IMR-90 (cell line): Measurements from ENCODE around the gene PPP1R16B. TPM values are rescaled to one million over a fixed set of nuclear protein-coding genes. Genes with fewer than 3 reads are reported as not detected.

Experiments
- ATAC-seq: fragments of 200-7000 bp; cut with Tn5 transposase; 2 replicates; pipeline ENCODE4 v1.9.1; 2020; ENCODE audit warnings: low read depth, mild to moderate bottlenecking, moderate library complexity
- BruUV-seq: library from RNA; stranded (reverse); fragments of 400-500 nt; replicated peaks from 2 replicates; lab custom pipeline; 2021; lab: Mats Ljungman, UMichigan
- CTCF ChIA-PET: fragments of 300-600 bp; formaldehyde crosslinking; extraction: SDS; loops from one replicate; lab custom pipeline; 2021; ENCODE audit warnings: antibody characterized with exemption; lab: Yijun Ruan, JAX
- POLR2A ChIA-PET: fragments of 300-600 bp; sonication (Branson Sonifier 250); formaldehyde crosslinking; loops from one replicate; lab custom pipeline; 2022; ENCODE audit warnings: antibody characterized with exemption; ENCODE audit not compliant: unreplicated experiment; lab: Charles Lee
- DNase-seq: peaks from one replicate; pipeline ENCODE4 v3.0.0; 2013
- H2AFZ ChIP-seq: replicated peaks from 2 replicates; pipeline ENCODE3; 2013; ENCODE audit warnings: low read length, mild to moderate bottlenecking; ENCODE audit not compliant: poor library complexity
- H2AK5ac ChIP-seq: 2 replicates; pipeline ENCODE4 v1.6.1; 2013; ENCODE audit warnings: low read depth, low read length, inconsistent platforms
- H2AK9ac ChIP-seq: replicated peaks from 2 replicates; pipeline ENCODE3; 2013; ENCODE audit warnings: mild to moderate bottlenecking, low read depth, low read length, moderate library complexity; ENCODE audit not compliant: poor library complexity
- H2BK120ac ChIP-seq: 2 replicates; pipeline ENCODE4 v1.6.1; 2013; ENCODE audit warnings: low read depth, low read length, inconsistent platforms
- H2BK15ac ChIP-seq: 3 replicates; pipeline ENCODE4 v1.6.1; 2013; ENCODE audit warnings: low read depth, low read length, inconsistent platforms
- H2BK20ac ChIP-seq: 2 replicates; pipeline ENCODE4 v1.6.1; 2013; ENCODE audit warnings: low read depth, mild to moderate bottlenecking, inconsistent platforms, low read length, moderate library complexity
- H2BK5ac ChIP-seq: 2 replicates; pipeline ENCODE4 v1.6.1; 2013; ENCODE audit warnings: mild to moderate bottlenecking, low read depth, low read length, inconsistent platforms; ENCODE audit not compliant: poor library complexity, severe bottlenecking
- H3K14ac ChIP-seq: replicated peaks from 2 replicates; pipeline ENCODE4 v1.6.1; 2013; ENCODE audit warnings: low read depth, low read length, inconsistent platforms
- H3K18ac ChIP-seq: 2 replicates; pipeline ENCODE4 v1.6.1; 2013; ENCODE audit warnings: low read depth, low read length, control low read depth
- H3K23ac ChIP-seq: 2 replicates; pipeline ENCODE4 v1.6.1; 2013; ENCODE audit warnings: low read depth, low read length, inconsistent platforms
- H3K27ac ChIP-seq: 2 replicates; pipeline ENCODE4 v1.5.1; 2013; ENCODE audit warnings: mild to moderate bottlenecking, control low read depth, low read length; ENCODE audit not compliant: insufficient read depth
- H3K27me3 ChIP-seq: 2 replicates; pipeline ENCODE4 v1.6.1; 2013; ENCODE audit warnings: low read length; ENCODE audit not compliant: control insufficient read depth, insufficient read depth
- H3K36me3 ChIP-seq: 2 replicates; pipeline ENCODE4 v1.6.1; 2013; ENCODE audit warnings: low read length, mixed read lengths; ENCODE audit not compliant: control insufficient read depth, insufficient read depth
- H3K4ac ChIP-seq: 2 replicates; pipeline ENCODE4 v1.6.1; 2013; ENCODE audit warnings: low read depth, low read length, inconsistent platforms
- H3K4me1 ChIP-seq: 2 replicates; pipeline ENCODE4 v1.6.1; 2013; ENCODE audit warnings: low read length, mixed read lengths; ENCODE audit not compliant: control insufficient read depth, insufficient read depth
- H3K4me2 ChIP-seq: 2 replicates; pipeline ENCODE4 v1.6.1; 2013; ENCODE audit warnings: low read depth, mild to moderate bottlenecking, control low read depth, low read length, moderate library complexity
- H3K4me3 ChIP-seq: 2 replicates; pipeline ENCODE4 v1.5.1; 2013; ENCODE audit warnings: low read depth, mild to moderate bottlenecking, control low read depth, low read length, moderate library complexity; ENCODE audit not compliant: insufficient read depth
- H3K56ac ChIP-seq: 2 replicates; pipeline ENCODE4 v1.6.1; 2013; ENCODE audit warnings: low read length, inconsistent platforms; ENCODE audit not compliant: insufficient read depth; ENCODE audit errors: extremely low read depth
- H3K79me1 ChIP-seq, 2 experiments: 2 replicates each; pipeline ENCODE4 v1.6.1; 2013; ENCODE audit warnings: low read length in 2 of 2, inconsistent platforms in 1 of 2, low read depth in 1 of 2
- H3K9ac ChIP-seq: 2 replicates; pipeline ENCODE4 v1.6.1; 2013; ENCODE audit warnings: low read depth, low read length, control low read depth
- H3K9me1 ChIP-seq: 2 replicates; pipeline ENCODE4 v1.6.1; 2013; ENCODE audit warnings: low read length, inconsistent platforms; ENCODE audit not compliant: insufficient read depth
- H3K9me3 ChIP-seq: 2 replicates; pipeline ENCODE4 v1.6.1; 2013; ENCODE audit warnings: low read length; ENCODE audit not compliant: control insufficient read depth, insufficient read depth
- H4K20me1 ChIP-seq: 2 replicates; pipeline ENCODE4 v1.6.1; 2013; ENCODE audit warnings: low read length, inconsistent platforms; ENCODE audit not compliant: insufficient read depth
- H4K5ac ChIP-seq: 2 replicates; pipeline ENCODE4 v1.6.1; 2013; ENCODE audit warnings: mild to moderate bottlenecking, low read depth, low read length, control low read depth
- H4K8ac ChIP-seq, 2 experiments: 2 replicates each; pipeline ENCODE4 v1.6.1; 2013; ENCODE audit warnings: low read depth in 2 of 2, low read length in 2 of 2, control low read depth in 1 of 2, inconsistent platforms in 1 of 2
- H4K91ac ChIP-seq: 2 replicates; pipeline ENCODE4 v1.6.1; 2013; ENCODE audit warnings: low read depth, low read length, inconsistent platforms; ENCODE audit not compliant: insufficient read depth
- BHLHE40 ChIP-seq: fragments of 150-350 bp; IDR thresholded peaks from 2 replicates; pipeline ENCODE4 v1.6.1; 2016; ENCODE audit warnings: mild to moderate bottlenecking, low read depth, low read length
- CEBPB ChIP-seq: IDR thresholded peaks from 2 replicates; pipeline ENCODE4 v1.6.1; 2012; ENCODE audit warnings: low read depth, low read length, improper control_type of control experiment
- CHD1 ChIP-seq: IDR thresholded peaks from 2 replicates; pipeline ENCODE4 v1.6.1; 2012; ENCODE audit warnings: low read depth, low read length, improper control_type of control experiment
- CTCF ChIP-seq: conservative IDR thresholded peaks from 2 replicates; pipeline ENCODE4 v1.5.1; 2012; ENCODE audit warnings: mild to moderate bottlenecking, low read depth, low read length, improper control_type of control experiment
- ELK1 ChIP-seq: fragments of 150-350 bp; IDR thresholded peaks from 2 replicates; pipeline ENCODE4 v1.6.1; 2016; ENCODE audit warnings: low read depth, mild to moderate bottlenecking, low read length, moderate library complexity, borderline replicate concordance
- FOS ChIP-seq: fragments of 150-350 bp; IDR thresholded peaks from 2 replicates; pipeline ENCODE4 v1.6.1; 2016; ENCODE audit warnings: low read depth, low read length
- MAFK ChIP-seq: IDR thresholded peaks from 2 replicates; pipeline ENCODE4 v1.6.1; 2012; ENCODE audit warnings: low read depth, low read length, improper control_type of control experiment
- MAZ ChIP-seq: IDR thresholded peaks from 2 replicates; pipeline ENCODE4 v1.6.1; 2012; ENCODE audit warnings: low read depth, mild to moderate bottlenecking, low read length, improper control_type of control experiment, moderate library complexity, borderline replicate concordance
- MXI1 ChIP-seq: IDR thresholded peaks from 2 replicates; pipeline ENCODE4 v1.6.1; 2012; ENCODE audit warnings: low read depth, mild to moderate bottlenecking, low read length, moderate library complexity, borderline replicate concordance
- NFE2L2 ChIP-seq: fragments of 150-350 bp; IDR thresholded peaks from 2 replicates; pipeline ENCODE4 v1.6.1; 2016; ENCODE audit warnings: low read depth, mild to moderate bottlenecking, low read length
- POLR2A ChIP-seq: IDR thresholded peaks from 2 replicates; pipeline ENCODE4 v1.6.1; 2012; ENCODE audit warnings: mild to moderate bottlenecking, low read depth, low read length
- RAD21 ChIP-seq: IDR thresholded peaks from 2 replicates; pipeline ENCODE4 v1.6.1; 2012; ENCODE audit warnings: low read length, improper control_type of control experiment
- RCOR1 ChIP-seq: IDR thresholded peaks from 2 replicates; pipeline ENCODE4 v1.6.1; 2012; ENCODE audit warnings: mild to moderate bottlenecking, low read length, improper control_type of control experiment; ENCODE audit not compliant: insufficient replicate concordance
- RFX5 ChIP-seq: IDR thresholded peaks from 2 replicates; pipeline ENCODE4 v1.8.0; 2012; ENCODE audit warnings: low read depth, mild to moderate bottlenecking, low read length, moderate library complexity
- SMC3 ChIP-seq: fragments of 150-350 bp; IDR thresholded peaks from 2 replicates; pipeline ENCODE4 v1.6.1; 2016; ENCODE audit warnings: low read depth, mild to moderate bottlenecking, antibody characterized with exemption, low read length, moderate library complexity
- USF2 ChIP-seq: fragments of 150-350 bp; IDR thresholded peaks from 2 replicates; pipeline ENCODE4 v1.6.1; 2017; ENCODE audit warnings: mild to moderate bottlenecking, antibody characterized with exemption, low read length, low read depth
- WGBS, 2 experiments: methylation state at CpG; one replicate each; pipeline versions ENCODE4 v1.1.5 to v1.1.7; 2013; ENCODE audit warnings: missing lambda C conversion rate in 2 of 2; ENCODE audit not compliant: insufficient read length in 1 of 2; ENCODE audit errors: extremely low coverage in 2 of 2; 5-methylcytosine and 5-hydroxymethylcytosine counted together
- dilution Hi-C: fragments of 300-500 bp; cut with HindIII; formaldehyde crosslinking; loops from one replicate; pipeline ENCODE4 v1.14.3; 2018; ENCODE audit warnings: low sequenced_read_pairs; ENCODE audit not compliant: unreplicated experiment
- in situ Hi-C: fragments of 300-500 bp; cut with MboI; formaldehyde crosslinking; loops from 3 replicates; pipeline ENCODE4 v1.14.3; 2019; ENCODE audit warnings: low sequenced_read_pairs, inconsistent platforms, mixed read lengths
- intact Hi-C: fragments of 100-400 bp; cut with micrococcal nuclease; formaldehyde crosslinking; loops from 2 replicates; pipeline ENCODE4 v1.10.0; 2022
- polyA plus RNA-seq, 3 experiments: library from polyadenylated mRNA; depleted of rRNA; stranded (reverse); fragments of >200 nt; gene quantifications; 2 replicates each; pipeline ENCODE4 v1.2.3, GENCODE V29; 2012; ENCODE audit warnings: low replicate concordance in 1 of 3
- total RNA-seq: library from RNA; depleted of rRNA; stranded (reverse); fragments of >200 nt; gene quantifications from 2 replicates; pipeline ENCODE4 v1.2.3, GENCODE V29; 2012

Gene PPP1R16B
- total and polyA plus RNA-seq, 2 of the 4 experiments (the other 2 are of a cell fraction) = not detected

DNA sequence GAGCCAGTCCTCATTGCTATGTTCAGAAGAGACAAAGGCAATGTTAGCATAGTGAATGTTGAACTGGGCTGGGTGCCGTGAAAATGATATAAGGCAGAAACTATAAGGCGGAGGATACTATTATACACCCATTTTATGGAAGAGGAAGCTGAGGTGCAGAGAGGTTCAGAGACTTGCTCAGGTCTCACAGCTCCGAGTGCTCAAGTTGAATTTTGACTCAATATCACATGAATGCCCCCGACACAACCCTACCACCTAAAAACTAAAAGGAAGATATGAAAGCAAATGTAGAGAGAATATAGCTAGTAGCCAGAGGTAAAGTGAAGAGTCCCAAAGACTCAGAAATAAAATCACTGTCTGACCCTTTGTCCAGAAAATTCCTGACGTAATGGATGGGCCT, 56.7 kb downstream of the PPP1R16B start:
- Histone ChIP-seq H3K9ac (no peak overlapping the region), H2AK9ac (no peak overlapping the region), H3K36me3 (no peaks in the 10 kb centered on the region), H3K27me3 (peaks cover 1% of the 10 kb centered on the region), H4K91ac (no peak overlapping the region), H2BK20ac (no peak overlapping the region), H4K20me1 (no peaks in the 10 kb centered on the region), H3K14ac (no peak overlapping the region), H3K27ac (no peak overlapping the region), H2BK15ac (no peak overlapping the region), H2BK5ac (no peak overlapping the region), H4K8ac (no peak overlapping the region), H3K4ac (no peak overlapping the region), H2BK120ac (no peak overlapping the region), H3K79me1 (no peaks in the 10 kb centered on the region), H3K9me1 (no peaks in the 10 kb centered on the region), H3K4me3 (no peak overlapping the region), H2AK5ac (no peak overlapping the region), H3K56ac (no peak overlapping the region), H3K18ac (no peak overlapping the region), H3K4me2 (no peak overlapping the region), H2AFZ (no peak overlapping the region), H3K9me3 (no peaks in the 10 kb centered on the region), H3K23ac (no peak overlapping the region), H4K5ac (no peak overlapping the region), H3K4me1 (no peaks in the 10 kb centered on the region)
- BruUV-seq = no TSS peak
- WGBS, 2 experiments = no CpG with 5 or more reads among the region's 5 CpGs
- ATAC-seq (no peak), DNase-seq (no peak)
- TF ChIP-seq CTCF (no peak), RFX5 (no peak), CEBPB (no peak), SMC3 (no peak), USF2 (no peak), RCOR1 (no peak), MXI1 (no peak), RAD21 (no peak), FOS (no peak), BHLHE40 (no peak), NFE2L2 (no peak), MAZ (no peak), POLR2A (no peak), CHD1 (no peak), ELK1 (no peak), MAFK (no peak)
- CTCF ChIA-PET = no interaction called here
- in situ Hi-C loops = no loop called here
- dilution Hi-C loops = no loop called here
- intact Hi-C loops = no loop called here
- POLR2A ChIA-PET = no interaction called here
